ENCODE measurements around the gene TMEM14C.
"Not testable (repeated sequence)": the region's sequence is repeated elsewhere in the genome, so short reads cannot be mapped to it uniquely, and the experiment has no call there.

The TMEM14C gene

GRCh38 chr6:10721850-10722569 lies 860 bp upstream of the TMEM14C start:
- DNase-seq: no peak

- DNase-seq: no peak
Observed at GRCh38 chr6:10722570-10722819, 375 bp upstream of the TMEM14C start.

- no peak for DNase-seq
Observed at GRCh38 chr6:10723567-10723881, 654 bp downstream of the TMEM14C start.

- no peak for DNase-seq
Observed at GRCh38 chr6:10725044-10725443, 2.2 kb downstream of the TMEM14C start.

GRCh38 chr6:10725716-10726115 lies 2.8 kb downstream of the TMEM14C start:
- DNase-seq: no peak

GRCh38 chr6:10730254-10730653 lies 7.4 kb downstream of the TMEM14C start:
- no peak for DNase-seq

GRCh38 chr6:10733151-10733715 lies 10.4 kb downstream of the TMEM14C start:
- peak in 1 of 2 experiments; percentile 12 for DNase-seq

GRCh38 chr6:10733863-10734262 lies 11.0 kb downstream of the TMEM14C start:
- no peak for DNase-seq

GRCh38 chr6:10736731-10737130 lies 13.9 kb downstream of the TMEM14C start:
- no peak for DNase-seq

GRCh38 chr6:10740061-10740460 lies 17.2 kb downstream of the TMEM14C start:
- DNase-seq: no peak

- DNase-seq: not testable (repeated sequence)
Observed at GRCh38 chr6:10741643-10742042, 18.8 kb downstream of the TMEM14C start.

- no peak for DNase-seq
Observed at GRCh38 chr6:10742251-10742650, 19.4 kb downstream of the TMEM14C start.

- no peak for DNase-seq
Observed at GRCh38 chr6:10743515-10743914, 20.6 kb downstream of the TMEM14C start.

GRCh38 chr6:10745116-10745515 lies 22.2 kb downstream of the TMEM14C start:
- no peak for DNase-seq

- no peak for DNase-seq
Observed at GRCh38 chr6:10746915-10747250, 24.0 kb downstream of the TMEM14C start.

GRCh38 chr6:10747251-10747972 lies 24.5 kb downstream of the TMEM14C start, which contains the start of gene TMEM14B:
TSS of gene TMEM14B (plus strand) at chr6:10747805. CDS start at chr6:10749246, 1,441 bp downstream.
- peak; percentile 98 for DNase-seq

GRCh38 chr6:10749734-10750133 lies 26.9 kb downstream of the TMEM14C start:
- DNase-seq: no peak

GRCh38 chr6:10750568-10750967 lies 27.7 kb downstream of the TMEM14C start:
- DNase-seq: not testable (repeated sequence)

- not testable (repeated sequence) for DNase-seq
Observed at GRCh38 chr6:10751757-10752156, 28.9 kb downstream of the TMEM14C start.

- DNase-seq: no peak
Observed at GRCh38 chr6:10756085-10756484, 33.2 kb downstream of the TMEM14C start.

- DNase-seq: no peak
Observed at GRCh38 chr6:10759312-10759839, 36.5 kb downstream of the TMEM14C start.

- no peak for DNase-seq
Observed at GRCh38 chr6:10759884-10760329, 37.0 kb downstream of the TMEM14C start.

- DNase-seq: no peak
Observed at GRCh38 chr6:10763006-10763405, 40.1 kb downstream of the TMEM14C start.

- DNase-seq: no peak
Observed at GRCh38 chr6:10769419-10769818, 46.5 kb downstream of the TMEM14C start.
